Liver (tissue), 9 donors: ENCODE data around the gene DAB1. TPM values are rescaled to one million over a fixed set of nuclear protein-coding genes. Genes with fewer than 3 reads are reported as not detected.

ENCODE experiments used
- DNase-seq: peaks from one replicate; pipeline ENCODE4 v3.0.0-alpha.2; 2017; ENCODE audit warnings: low spot score
- H3K27ac ChIP-seq, 2 donors: one replicate each; pipeline ENCODE4 v1.7.0; 2013; ENCODE audit warnings: inconsistent platforms in 2 of 2, low read length in 2 of 2, control low read depth in 1 of 2, low read depth in 1 of 2, mild to moderate bottlenecking in 1 of 2
- H3K27me3 ChIP-seq, 4 donors: one replicate each; pipeline versions ENCODE4 v1.6.1 to v1.7.0; 2013; ENCODE audit warnings: low read length in 3 of 4, inconsistent platforms in 1 of 4, mild to moderate bottlenecking in 1 of 4, moderate library complexity in 1 of 4; ENCODE audit not compliant: control insufficient read depth in 4 of 4, insufficient read depth in 4 of 4
- H3K36me3 ChIP-seq, 4 donors: one replicate each; pipeline versions ENCODE4 v1.6.1 to v1.7.0; 2013; ENCODE audit warnings: low read length in 3 of 4, mild to moderate bottlenecking in 3 of 4, low read depth in 1 of 4, moderate library complexity in 1 of 4; ENCODE audit not compliant: control insufficient read depth in 4 of 4, insufficient read depth in 3 of 4
- H3K4me1 ChIP-seq, 4 donors: one replicate each; pipeline versions ENCODE4 v1.6.1 to v1.7.0; 2013; ENCODE audit warnings: low read length in 3 of 4, mild to moderate bottlenecking in 3 of 4, moderate library complexity in 1 of 4; ENCODE audit not compliant: control insufficient read depth in 4 of 4, insufficient read depth in 4 of 4
- H3K4me3 ChIP-seq, 3 donors: one replicate each; pipeline versions ENCODE4 v1.6.1 to v1.7.0; 2013; ENCODE audit warnings: low read length in 3 of 3, control low read depth in 1 of 3, low read depth in 1 of 3, mild to moderate bottlenecking in 1 of 3
- H3K9ac ChIP-seq, 2 donors: one replicate each; pipeline ENCODE4 v1.7.0; 2013; ENCODE audit warnings: low read length in 2 of 2, mild to moderate bottlenecking in 2 of 2, moderate library complexity in 2 of 2, control low read depth in 1 of 2, low read depth in 1 of 2
- H3K9me3 ChIP-seq, 4 donors: one replicate each; pipeline versions ENCODE4 v1.6.1 to v1.7.0; 2013; ENCODE audit warnings: low read length in 3 of 4; ENCODE audit not compliant: control insufficient read depth in 4 of 4
- CTCF ChIP-seq: fragments of 150-350 bp; IDR thresholded peaks from 2 replicates; pipeline ENCODE4 v1.5.1; 2017; ENCODE audit warnings: improper control_type of control experiment, low read depth, low read length; ENCODE audit not compliant: missing input control
- FOXA1 ChIP-seq: IDR thresholded peaks from 2 replicates; pipeline ENCODE4 v1.6.1; 2016; ENCODE audit warnings: antibody characterized with exemption
- FOXA2 ChIP-seq: IDR thresholded peaks from 2 replicates; pipeline ENCODE4 v1.6.1; 2016; ENCODE audit warnings: antibody characterized with exemption
- GABPA ChIP-seq, 2 donors: IDR thresholded peaks in 1 of 2; conservative IDR thresholded peaks in 1 of 2; 2 replicates each; pipeline ENCODE4 v1.6.1; 2016; ENCODE audit warnings: antibody characterized with exemption in 2 of 2, mild to moderate bottlenecking in 1 of 2, moderate library complexity in 1 of 2
- RAD21 ChIP-seq, 2 donors: IDR thresholded peaks; 2 replicates each; pipeline ENCODE4 v1.6.1; 2016; ENCODE audit warnings: antibody characterized with exemption in 2 of 2, mild to moderate bottlenecking in 2 of 2
- RXRA ChIP-seq, 2 donors: IDR thresholded peaks; 2 replicates each; pipeline ENCODE4 v1.6.1; 2017 to 2018; ENCODE audit warnings: antibody characterized with exemption in 2 of 2, mild to moderate bottlenecking in 1 of 2
- SP1 ChIP-seq: IDR thresholded peaks from 2 replicates; pipeline ENCODE4 v1.6.1; 2018; ENCODE audit warnings: antibody characterized with exemption, mild to moderate bottlenecking
- WGBS: extraction: QIAGEN DNeasy Blood & Tissue Kit; methylation state at CpG from one replicate; pipeline ENCODE4 v1.1.7; 2013; 5-methylcytosine and 5-hydroxymethylcytosine counted together
- polyA plus RNA-seq, 2 donors: library from polyadenylated mRNA; stranded (reverse) in 1 of 2; unstranded in 1 of 2; fragments of 200-250 nt in 1 of 2; fragments of >200 nt in 1 of 2; fragmentation: Nextera tagmentation in 1 of 2; extraction: Ambion mirVana in 1 of 2; gene quantifications; one replicate each; pipeline versions ENCODE4 v1.2.1 to v1.2.3, GENCODE V29; 2013 to 2015
- total RNA-seq, 2 donors: library from RNA; depleted of rRNA; stranded (reverse); fragments of >200 nt; gene quantifications; one replicate each; pipeline ENCODE4 v1.2.3, GENCODE V29; 2014
- TF ChIP-seq, protein P1 (sequence below): IDR thresholded peaks from 2 replicates; pipeline ENCODE4 v1.6.1; 2016; ENCODE audit warnings: antibody characterized with exemption, mild to moderate bottlenecking
- donor health status: healthy.
- donor health status: healthy.
- donor health status: healthy.
- donor health status: healthy.
- donor health status: healthy.

DAB1 gene
- total and polyA plus RNA-seq, 4 donors, result 0.54 to 1.7 (median 1.2) TPM

DNA sequence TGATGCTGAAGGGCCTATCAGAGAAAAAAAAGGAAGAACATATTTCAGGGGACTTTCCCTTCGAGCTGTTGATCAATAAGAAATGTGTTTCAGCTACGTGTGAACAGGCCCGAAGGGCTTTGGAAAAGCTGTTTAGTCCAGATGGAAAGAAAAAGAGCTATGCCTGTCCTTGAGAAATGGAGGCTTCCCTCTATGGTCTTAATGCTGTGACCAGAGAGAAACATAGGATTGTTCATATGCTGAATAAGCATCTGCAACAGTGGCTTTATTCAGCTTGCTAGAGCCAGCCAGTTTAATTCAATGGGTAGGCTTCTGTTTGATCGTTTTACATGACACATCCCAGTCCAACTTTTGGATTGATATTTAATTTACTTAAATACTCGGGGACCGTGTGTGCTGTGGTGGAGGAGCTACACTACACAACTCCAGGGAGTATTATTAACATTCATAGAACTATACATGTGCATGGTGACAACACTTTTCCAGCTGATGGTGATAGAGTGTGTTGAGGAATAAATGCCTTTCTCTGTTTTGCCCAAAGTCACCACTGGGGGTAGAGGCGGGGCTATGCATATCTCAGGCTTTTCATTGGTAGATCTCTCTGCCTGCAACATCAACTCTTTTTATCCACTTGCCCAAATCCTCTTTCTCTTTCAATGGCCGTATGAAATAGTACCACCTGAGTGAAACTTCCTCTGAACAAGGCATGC is 351.3 kb downstream of the DAB1 start:
- TF ChIP-seq, protein P1, sequence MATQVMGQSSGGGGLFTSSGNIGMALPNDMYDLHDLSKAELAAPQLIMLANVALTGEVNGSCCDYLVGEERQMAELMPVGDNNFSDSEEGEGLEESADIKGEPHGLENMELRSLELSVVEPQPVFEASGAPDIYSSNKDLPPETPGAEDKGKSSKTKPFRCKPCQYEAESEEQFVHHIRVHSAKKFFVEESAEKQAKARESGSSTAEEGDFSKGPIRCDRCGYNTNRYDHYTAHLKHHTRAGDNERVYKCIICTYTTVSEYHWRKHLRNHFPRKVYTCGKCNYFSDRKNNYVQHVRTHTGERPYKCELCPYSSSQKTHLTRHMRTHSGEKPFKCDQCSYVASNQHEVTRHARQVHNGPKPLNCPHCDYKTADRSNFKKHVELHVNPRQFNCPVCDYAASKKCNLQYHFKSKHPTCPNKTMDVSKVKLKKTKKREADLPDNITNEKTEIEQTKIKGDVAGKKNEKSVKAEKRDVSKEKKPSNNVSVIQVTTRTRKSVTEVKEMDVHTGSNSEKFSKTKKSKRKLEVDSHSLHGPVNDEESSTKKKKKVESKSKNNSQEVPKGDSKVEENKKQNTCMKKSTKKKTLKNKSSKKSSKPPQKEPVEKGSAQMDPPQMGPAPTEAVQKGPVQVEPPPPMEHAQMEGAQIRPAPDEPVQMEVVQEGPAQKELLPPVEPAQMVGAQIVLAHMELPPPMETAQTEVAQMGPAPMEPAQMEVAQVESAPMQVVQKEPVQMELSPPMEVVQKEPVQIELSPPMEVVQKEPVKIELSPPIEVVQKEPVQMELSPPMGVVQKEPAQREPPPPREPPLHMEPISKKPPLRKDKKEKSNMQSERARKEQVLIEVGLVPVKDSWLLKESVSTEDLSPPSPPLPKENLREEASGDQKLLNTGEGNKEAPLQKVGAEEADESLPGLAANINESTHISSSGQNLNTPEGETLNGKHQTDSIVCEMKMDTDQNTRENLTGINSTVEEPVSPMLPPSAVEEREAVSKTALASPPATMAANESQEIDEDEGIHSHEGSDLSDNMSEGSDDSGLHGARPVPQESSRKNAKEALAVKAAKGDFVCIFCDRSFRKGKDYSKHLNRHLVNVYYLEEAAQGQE, result no peak
- peak in 1 of 2 donors; percentile 32 for TF ChIP-seq RAD21 (IDR thresholded peaks at IDR 0.05)
- 91% methylated on average over 8 of the region's 8 CpGs for WGBS
- H3K27ac ChIP-seq, result no peak overlapping the region
- H3K36me3 ChIP-seq, result no peaks in the 10 kb centered on the region
- H3K4me3 ChIP-seq, result no peak overlapping the region
- H3K9ac ChIP-seq, result no peak overlapping the region
- H3K4me1 ChIP-seq, result peaks cover 0 to 5% (median 1%) of the 10 kb centered on the region in 4 donors
- no peaks in the 10 kb centered on the region for H3K27me3 ChIP-seq
- H3K9me3 ChIP-seq, result no peaks in the 10 kb centered on the region
- no peak for DNase-seq

GRCh38 chr1:57067863-57068262 is 356.0 kb downstream of the DAB1 start:
- no peak overlapping the region for H3K27ac ChIP-seq
- peak in 1 of 2 donors; percentile 26 for TF ChIP-seq RAD21 (IDR thresholded peaks at IDR 0.05)
- TF ChIP-seq RXRA (IDR thresholded peaks at IDR 0.05), result no peak
- no peak overlapping the region for H3K4me3 ChIP-seq
- H3K9me3 ChIP-seq, result no peaks in the 10 kb centered on the region
- H3K4me1 ChIP-seq, result peaks cover 0 to 5% (median 1%) of the 10 kb centered on the region in 4 donors
- H3K36me3 ChIP-seq, result no peaks in the 10 kb centered on the region
- 85% methylated on average over 3 of the region's 3 CpGs for WGBS
- H3K9ac ChIP-seq, result no peak overlapping the region
- no peaks in the 10 kb centered on the region for H3K27me3 ChIP-seq
- no peak for DNase-seq

- Histone ChIP-seq H3K9ac (no peak overlapping the region), H3K36me3 (no peaks in the 10 kb centered on the region), H3K4me3 (no peak overlapping the region), H3K9me3 (no peaks in the 10 kb centered on the region), H3K27me3 (no peaks in the 10 kb centered on the region), H3K27ac (no peak overlapping the region), H3K4me1 (peaks cover 0 to 5% (median 1%) of the 10 kb centered on the region in 4 donors)
- WGBS, result 79% methylated on average over 4 of the region's 4 CpGs
- TF ChIP-seq CTCF (no peak), FOXA1 (no peak), SP1 (no peak), FOXA2 (no peak), GABPA (IDR thresholded peaks at IDR 0.05 in 1 of 2, conservative IDR thresholded peaks at IDR 0.05 in 1 of 2) (no peak)
- DNase-seq, result no peak
Measured at GRCh38 chr1:57066980-57067610, 356.8 kb downstream of the DAB1 start.
